ENCODE data around the gene NXF2. TPM values are rescaled to one million over a fixed set of nuclear protein-coding genes. Genes with fewer than 3 reads are reported as not detected.
A peak's percentile ranks its signal among the peaks of the same experiment; 100 is the strongest.
"Not testable (repeated sequence)": the region's sequence is repeated elsewhere in the genome, so short reads cannot be mapped to it uniquely, and the experiment has no call there.

NXF2 gene
- not detected for total RNA-seq (2021; ENCODE audit: unreplicated experiment)
- not detected in 2 replicates for polyA plus RNA-seq (2012)
- Bru-seq, nascent RNA: not detected
- not detected for BruChase-seq, experiment 1, labeled RNA remaining after a 6-hour chase
- not detected for BruChase-seq, experiment 2, labeled RNA remaining after a 2-hour chase
- long read RNA-seq: 0 reads

GRCh38 chrX:102246893-102247292, at the start of gene NXF2:
NXF2 (plus strand) TSS chrX:102247167; CDS start chrX:102307079, 59,912 bp downstream.
- CTCF ChIA-PET; H3K36me3 ChIP-seq (ENCODE audit: control insufficient read depth in 1 of 2, insufficient read depth in 2 of 2, low read length in 2 of 2); intact Hi-C loops (cut with micrococcal nuclease); H3K9ac ChIP-seq (ENCODE audit: low read length); H4K20me1 ChIP-seq (ENCODE audit: insufficient read depth); ATAC-seq; H3K27me3 ChIP-seq (ENCODE audit: insufficient read depth, low read length); H3K4me1 ChIP-seq (ENCODE audit: control insufficient read depth in 1 of 2, insufficient read depth in 2 of 2, low read length in 2 of 2); RAD21 ChIA-PET (ENCODE audit: low non-redundant PET in 1 of 2, low total read pairs in 2 of 2, uncharacterized antibody in 2 of 2, unreplicated experiment in 2 of 2); H2AFZ ChIP-seq (ENCODE audit: low read depth, low read length, poor library complexity, severe bottlenecking); H3K79me2 ChIP-seq (ENCODE audit: insufficient read depth, low read length); H3K27ac ChIP-seq (ENCODE audit: low read depth, low read length); H3K4me2 ChIP-seq (ENCODE audit: low read length); DNase-seq (ENCODE audit: low read depth, low spot score); H3K9me2 ChIP-seq (ENCODE audit: insufficient read depth); H3K9me3 ChIP-seq (ENCODE audit: control insufficient read depth in 1 of 2, insufficient read depth in 1 of 2, low read depth in 1 of 2, low read length in 2 of 2); POLR2A ChIA-PET; H3K4me3 ChIP-seq (replicated peaks in 1 of 2; ENCODE audit: low read depth in 1 of 2, low read length in 2 of 2); BruUV-seq (replicated peaks): not testable (repeated sequence)

GRCh38 chrX:102207940-102208339, 39.0 kb upstream of the NXF2 start:
- H3K9ac ChIP-seq (ENCODE audit: low read length); H3K27ac ChIP-seq (ENCODE audit: low read depth, low read length); H2AFZ ChIP-seq (ENCODE audit: low read depth, low read length, poor library complexity, severe bottlenecking); RAD21 ChIA-PET (ENCODE audit: low non-redundant PET in 1 of 2, low total read pairs in 2 of 2, uncharacterized antibody in 2 of 2, unreplicated experiment in 2 of 2); BruUV-seq (replicated peaks); DNase-seq (ENCODE audit: low read depth, low spot score); H3K4me2 ChIP-seq (ENCODE audit: low read length); H3K36me3 ChIP-seq (ENCODE audit: control insufficient read depth in 1 of 2, insufficient read depth in 2 of 2, low read length in 2 of 2); H3K4me1 ChIP-seq (ENCODE audit: control insufficient read depth in 1 of 2, insufficient read depth in 2 of 2, low read length in 2 of 2); H3K79me2 ChIP-seq (ENCODE audit: insufficient read depth, low read length); H3K9me2 ChIP-seq (ENCODE audit: insufficient read depth); H3K27me3 ChIP-seq (ENCODE audit: insufficient read depth, low read length); H4K20me1 ChIP-seq (ENCODE audit: insufficient read depth); CTCF ChIA-PET; H3K4me3 ChIP-seq (replicated peaks in 1 of 2; ENCODE audit: low read depth in 1 of 2, low read length in 2 of 2); intact Hi-C loops (cut with micrococcal nuclease); H3K9me3 ChIP-seq (ENCODE audit: control insufficient read depth in 1 of 2, insufficient read depth in 1 of 2, low read depth in 1 of 2, low read length in 2 of 2); POLR2A ChIA-PET: not testable (repeated sequence)
- ATAC-seq: peak; percentile 74

DNA sequence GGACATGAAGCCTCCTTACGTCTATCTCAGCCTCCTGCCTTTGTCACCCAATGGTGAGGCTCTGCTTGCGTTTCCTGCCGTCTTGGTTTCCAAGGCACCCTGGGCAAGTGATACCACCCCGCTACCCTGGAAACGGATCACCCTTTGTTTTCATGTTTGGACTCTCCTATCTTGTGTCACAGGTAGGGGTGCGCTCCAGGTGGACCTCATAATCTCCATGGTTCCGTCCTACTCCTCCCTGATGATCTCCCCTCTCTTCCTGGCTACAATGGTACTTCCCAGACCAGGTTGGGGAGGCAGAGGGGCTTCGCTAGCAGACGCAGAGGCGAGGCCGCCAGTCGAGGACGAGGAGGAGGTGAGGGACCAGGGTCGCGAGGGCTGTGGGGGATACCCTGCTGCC, 32.0 kb upstream of the NXF2 start, which contains the start of gene TCP11X1:
TSS of gene TCP11X1 (plus strand) at position 316 of the 400 bp plus-strand sequence.
- H3K9me3 ChIP-seq (ENCODE audit: control insufficient read depth in 1 of 2, insufficient read depth in 1 of 2, low read depth in 1 of 2, low read length in 2 of 2); H3K4me1 ChIP-seq (ENCODE audit: control insufficient read depth in 1 of 2, insufficient read depth in 2 of 2, low read length in 2 of 2); RAD21 ChIA-PET (ENCODE audit: low non-redundant PET in 1 of 2, low total read pairs in 2 of 2, uncharacterized antibody in 2 of 2, unreplicated experiment in 2 of 2); CTCF ChIA-PET; H2AFZ ChIP-seq (ENCODE audit: low read depth, low read length, poor library complexity, severe bottlenecking); intact Hi-C loops (cut with micrococcal nuclease); H3K27me3 ChIP-seq (ENCODE audit: insufficient read depth, low read length); POLR2A ChIA-PET; H3K9me2 ChIP-seq (ENCODE audit: insufficient read depth); H3K9ac ChIP-seq (ENCODE audit: low read length); BruUV-seq (replicated peaks); H3K4me3 ChIP-seq (replicated peaks in 1 of 2; ENCODE audit: low read depth in 1 of 2, low read length in 2 of 2); ATAC-seq; H3K79me2 ChIP-seq (ENCODE audit: insufficient read depth, low read length); H4K20me1 ChIP-seq (ENCODE audit: insufficient read depth); DNase-seq (ENCODE audit: low read depth, low spot score); H3K27ac ChIP-seq (ENCODE audit: low read depth, low read length); H3K36me3 ChIP-seq (ENCODE audit: control insufficient read depth in 1 of 2, insufficient read depth in 2 of 2, low read length in 2 of 2); H3K4me2 ChIP-seq (ENCODE audit: low read length): not testable (repeated sequence)

DNA sequence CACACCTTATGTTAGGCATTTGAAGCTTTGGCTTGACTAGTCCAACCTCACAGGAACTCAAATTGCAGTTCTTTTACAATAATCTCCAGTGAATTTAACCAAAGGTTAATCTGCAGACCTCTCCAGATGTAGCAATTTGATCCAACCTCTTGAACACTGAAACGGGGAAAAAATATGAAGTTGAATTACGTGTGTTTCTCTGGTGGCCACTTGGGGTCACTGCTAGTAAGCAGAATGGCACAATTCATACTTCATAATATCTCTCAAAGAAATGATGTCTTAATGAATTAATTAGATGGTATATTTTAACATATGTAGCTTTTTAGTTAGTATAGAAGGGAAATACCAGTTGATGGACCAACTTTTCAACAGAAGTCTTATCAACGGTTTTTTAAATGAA, 30.5 kb upstream of the NXF2 start:
- H3K9me3 ChIP-seq (ENCODE audit: control insufficient read depth in 1 of 2, insufficient read depth in 1 of 2, low read depth in 1 of 2, low read length in 2 of 2); BruUV-seq (replicated peaks); H3K27me3 ChIP-seq (ENCODE audit: insufficient read depth, low read length); intact Hi-C loops (cut with micrococcal nuclease); H4K20me1 ChIP-seq (ENCODE audit: insufficient read depth); RAD21 ChIA-PET (ENCODE audit: low non-redundant PET in 1 of 2, low total read pairs in 2 of 2, uncharacterized antibody in 2 of 2, unreplicated experiment in 2 of 2); H2AFZ ChIP-seq (ENCODE audit: low read depth, low read length, poor library complexity, severe bottlenecking); H3K4me2 ChIP-seq (ENCODE audit: low read length); DNase-seq (ENCODE audit: low read depth, low spot score); ATAC-seq; H3K4me3 ChIP-seq (replicated peaks in 1 of 2; ENCODE audit: low read depth in 1 of 2, low read length in 2 of 2); H3K9ac ChIP-seq (ENCODE audit: low read length); H3K36me3 ChIP-seq (ENCODE audit: control insufficient read depth in 1 of 2, insufficient read depth in 2 of 2, low read length in 2 of 2); H3K27ac ChIP-seq (ENCODE audit: low read depth, low read length); H3K9me2 ChIP-seq (ENCODE audit: insufficient read depth); CTCF ChIA-PET; POLR2A ChIA-PET; H3K4me1 ChIP-seq (ENCODE audit: control insufficient read depth in 1 of 2, insufficient read depth in 2 of 2, low read length in 2 of 2); H3K79me2 ChIP-seq (ENCODE audit: insufficient read depth, low read length): not testable (repeated sequence)

DNA sequence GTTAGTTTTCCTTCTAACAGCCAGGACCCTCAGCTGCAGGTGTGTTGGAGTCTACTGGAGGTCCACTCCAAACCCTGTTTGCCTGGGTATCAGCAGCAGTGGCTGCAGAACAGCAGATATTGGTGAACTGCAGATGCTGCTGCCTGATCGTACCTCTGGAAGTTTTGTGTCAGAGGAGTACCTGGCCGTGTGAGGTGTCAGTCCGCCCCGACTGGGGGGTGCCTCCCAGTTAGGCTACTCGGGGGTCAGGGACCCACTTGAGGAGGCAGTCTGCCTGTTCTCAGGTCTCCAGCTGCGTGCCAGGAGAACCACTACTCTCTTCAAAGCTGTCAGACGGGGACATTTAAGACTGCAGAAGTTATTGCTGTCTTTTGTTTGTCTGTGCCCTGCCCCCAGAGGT, 11.3 kb upstream of the NXF2 start:
- ATAC-seq; H3K27ac ChIP-seq (ENCODE audit: low read depth, low read length); H3K9ac ChIP-seq (ENCODE audit: low read length); H3K4me1 ChIP-seq (ENCODE audit: control insufficient read depth in 1 of 2, insufficient read depth in 2 of 2, low read length in 2 of 2); H3K4me3 ChIP-seq (replicated peaks in 1 of 2; ENCODE audit: low read depth in 1 of 2, low read length in 2 of 2); intact Hi-C loops (cut with micrococcal nuclease); DNase-seq (ENCODE audit: low read depth, low spot score); H2AFZ ChIP-seq (ENCODE audit: low read depth, low read length, poor library complexity, severe bottlenecking); H3K9me2 ChIP-seq (ENCODE audit: insufficient read depth); RAD21 ChIA-PET (ENCODE audit: low non-redundant PET in 1 of 2, low total read pairs in 2 of 2, uncharacterized antibody in 2 of 2, unreplicated experiment in 2 of 2); BruUV-seq (replicated peaks); H3K27me3 ChIP-seq (ENCODE audit: insufficient read depth, low read length); H3K9me3 ChIP-seq (ENCODE audit: control insufficient read depth in 1 of 2, insufficient read depth in 1 of 2, low read depth in 1 of 2, low read length in 2 of 2); H4K20me1 ChIP-seq (ENCODE audit: insufficient read depth); CTCF ChIA-PET; H3K79me2 ChIP-seq (ENCODE audit: insufficient read depth, low read length); POLR2A ChIA-PET; H3K36me3 ChIP-seq (ENCODE audit: control insufficient read depth in 1 of 2, insufficient read depth in 2 of 2, low read length in 2 of 2); H3K4me2 ChIP-seq (ENCODE audit: low read length): not testable (repeated sequence)

Data from HCT116 (cell line).